GM12878 (cell line): Measurements from ENCODE around the gene HSPA12B.

ENCODE experiments used
- BMI1 ChIP-seq: fragments of 450-650 bp; IDR thresholded peaks from 2 replicates; pipeline ENCODE4 v1.6.1; 2016; ENCODE audit warnings: mild to moderate bottlenecking, moderate library complexity, borderline replicate concordance
- CHD2 ChIP-seq: IDR thresholded peaks from 2 replicates; pipeline ENCODE4 v1.6.1; 2011; ENCODE audit warnings: low read depth, low read length, improper control_type of control experiment, borderline replicate concordance
- CREM ChIP-seq: IDR thresholded peaks from 2 replicates; pipeline ENCODE4 v1.6.1; 2014; ENCODE audit warnings: antibody characterized with exemption, low read depth
- MXI1 ChIP-seq: fragments of 150-350 bp; IDR thresholded peaks from 2 replicates; pipeline ENCODE4 v1.6.1; 2011; ENCODE audit warnings: low read depth, mild to moderate bottlenecking, inconsistent platforms, low read length, improper control_type of control experiment
- POLR2A ChIP-seq: IDR thresholded peaks from 2 replicates; pipeline ENCODE4 v1.6.1; 2011; ENCODE audit warnings: low read depth, mild to moderate bottlenecking, low read length
- POLR2AphosphoS5 ChIP-seq: IDR thresholded peaks from 2 replicates; pipeline ENCODE4 v1.6.1; 2011; ENCODE audit warnings: mild to moderate bottlenecking, low read length, inconsistent platforms
- RCOR1 ChIP-seq: conservative IDR thresholded peaks from 2 replicates; pipeline ENCODE4 v1.6.1; 2012; ENCODE audit warnings: low read depth, low read length, improper control_type of control experiment
- TF ChIP-seq, protein P1 (sequence below), 3 experiments: IDR thresholded peaks in 2 of 3; conservative IDR thresholded peaks in 1 of 3; 2 replicates each; pipeline ENCODE4 v1.5.1; 2011; ENCODE audit warnings: low read depth in 3 of 3, low read length in 3 of 3, mild to moderate bottlenecking in 3 of 3, control low read depth in 2 of 3, moderate library complexity in 2 of 3, inconsistent platforms in 1 of 3, mixed read lengths in 1 of 3; ENCODE audit not compliant: control insufficient read depth in 2 of 3, insufficient read depth in 1 of 3; ENCODE audit errors: extremely low read depth in 1 of 3
- TF ChIP-seq, protein P2 (sequence below): IDR thresholded peaks from 2 replicates; pipeline ENCODE4 v1.6.1; 2011; ENCODE audit warnings: mild to moderate bottlenecking, low read depth, low read length, moderate library complexity; ENCODE audit not compliant: insufficient replicate concordance
- TF ChIP-seq, protein P3 (sequence below): fragments of 450-650 bp; formaldehyde crosslinking; IDR thresholded peaks from 2 replicates; pipeline ENCODE4 v1.4.0; 2020; ENCODE audit warnings: mild to moderate bottlenecking, moderate library complexity
- TF ChIP-seq, protein P4 (sequence below): fragments of 450-650 bp; formaldehyde crosslinking; IDR thresholded peaks from 2 replicates; pipeline ENCODE4 v1.4.0; 2022; ENCODE audit warnings: mild to moderate bottlenecking, moderate library complexity

DNA sequence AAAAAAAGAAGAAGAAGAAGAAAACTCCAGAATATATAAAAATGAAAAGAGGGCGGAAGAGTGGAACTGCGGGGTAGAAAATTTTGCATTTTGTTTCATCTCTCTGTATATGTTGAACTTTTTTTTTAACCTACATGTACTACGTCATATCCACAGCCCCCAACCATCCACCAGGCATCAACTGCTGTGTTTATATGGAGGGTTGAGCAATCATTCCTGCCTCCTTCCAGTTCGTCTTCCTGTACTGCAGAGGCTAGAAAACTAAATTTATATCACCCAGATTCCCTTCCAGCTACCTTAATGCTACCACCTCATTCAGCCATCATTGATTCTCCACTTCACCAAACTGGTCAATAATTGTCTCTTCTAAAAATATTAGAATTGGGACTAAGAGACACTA lies 10.6 kb upstream of the HSPA12B start:
- no peak for TF ChIP-seq RCOR1
- TF ChIP-seq, protein P1, sequence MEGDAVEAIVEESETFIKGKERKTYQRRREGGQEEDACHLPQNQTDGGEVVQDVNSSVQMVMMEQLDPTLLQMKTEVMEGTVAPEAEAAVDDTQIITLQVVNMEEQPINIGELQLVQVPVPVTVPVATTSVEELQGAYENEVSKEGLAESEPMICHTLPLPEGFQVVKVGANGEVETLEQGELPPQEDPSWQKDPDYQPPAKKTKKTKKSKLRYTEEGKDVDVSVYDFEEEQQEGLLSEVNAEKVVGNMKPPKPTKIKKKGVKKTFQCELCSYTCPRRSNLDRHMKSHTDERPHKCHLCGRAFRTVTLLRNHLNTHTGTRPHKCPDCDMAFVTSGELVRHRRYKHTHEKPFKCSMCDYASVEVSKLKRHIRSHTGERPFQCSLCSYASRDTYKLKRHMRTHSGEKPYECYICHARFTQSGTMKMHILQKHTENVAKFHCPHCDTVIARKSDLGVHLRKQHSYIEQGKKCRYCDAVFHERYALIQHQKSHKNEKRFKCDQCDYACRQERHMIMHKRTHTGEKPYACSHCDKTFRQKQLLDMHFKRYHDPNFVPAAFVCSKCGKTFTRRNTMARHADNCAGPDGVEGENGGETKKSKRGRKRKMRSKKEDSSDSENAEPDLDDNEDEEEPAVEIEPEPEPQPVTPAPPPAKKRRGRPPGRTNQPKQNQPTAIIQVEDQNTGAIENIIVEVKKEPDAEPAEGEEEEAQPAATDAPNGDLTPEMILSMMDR (IDR thresholded peaks at IDR 0.05 in 2 of 3, conservative IDR thresholded peaks at IDR 0.05 in 1 of 3; ENCODE audit: control insufficient read depth in 2 of 3, extremely low read depth in 1 of 3, insufficient read depth in 1 of 3, low read depth in 3 of 3, low read length in 3 of 3) = no peak
- TF ChIP-seq, protein P2, sequence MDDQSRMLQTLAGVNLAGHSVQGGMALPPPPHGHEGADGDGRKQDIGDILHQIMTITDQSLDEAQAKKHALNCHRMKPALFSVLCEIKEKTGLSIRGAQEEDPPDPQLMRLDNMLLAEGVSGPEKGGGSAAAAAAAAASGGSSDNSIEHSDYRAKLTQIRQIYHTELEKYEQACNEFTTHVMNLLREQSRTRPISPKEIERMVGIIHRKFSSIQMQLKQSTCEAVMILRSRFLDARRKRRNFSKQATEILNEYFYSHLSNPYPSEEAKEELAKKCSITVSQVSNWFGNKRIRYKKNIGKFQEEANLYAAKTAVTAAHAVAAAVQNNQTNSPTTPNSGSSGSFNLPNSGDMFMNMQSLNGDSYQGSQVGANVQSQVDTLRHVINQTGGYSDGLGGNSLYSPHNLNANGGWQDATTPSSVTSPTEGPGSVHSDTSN = no peak
- TF ChIP-seq CHD2 = no peak
- no peak for TF ChIP-seq MXI1
- no peak for TF ChIP-seq BMI1
- no peak for TF ChIP-seq POLR2AphosphoS5
- TF ChIP-seq, protein P3, sequence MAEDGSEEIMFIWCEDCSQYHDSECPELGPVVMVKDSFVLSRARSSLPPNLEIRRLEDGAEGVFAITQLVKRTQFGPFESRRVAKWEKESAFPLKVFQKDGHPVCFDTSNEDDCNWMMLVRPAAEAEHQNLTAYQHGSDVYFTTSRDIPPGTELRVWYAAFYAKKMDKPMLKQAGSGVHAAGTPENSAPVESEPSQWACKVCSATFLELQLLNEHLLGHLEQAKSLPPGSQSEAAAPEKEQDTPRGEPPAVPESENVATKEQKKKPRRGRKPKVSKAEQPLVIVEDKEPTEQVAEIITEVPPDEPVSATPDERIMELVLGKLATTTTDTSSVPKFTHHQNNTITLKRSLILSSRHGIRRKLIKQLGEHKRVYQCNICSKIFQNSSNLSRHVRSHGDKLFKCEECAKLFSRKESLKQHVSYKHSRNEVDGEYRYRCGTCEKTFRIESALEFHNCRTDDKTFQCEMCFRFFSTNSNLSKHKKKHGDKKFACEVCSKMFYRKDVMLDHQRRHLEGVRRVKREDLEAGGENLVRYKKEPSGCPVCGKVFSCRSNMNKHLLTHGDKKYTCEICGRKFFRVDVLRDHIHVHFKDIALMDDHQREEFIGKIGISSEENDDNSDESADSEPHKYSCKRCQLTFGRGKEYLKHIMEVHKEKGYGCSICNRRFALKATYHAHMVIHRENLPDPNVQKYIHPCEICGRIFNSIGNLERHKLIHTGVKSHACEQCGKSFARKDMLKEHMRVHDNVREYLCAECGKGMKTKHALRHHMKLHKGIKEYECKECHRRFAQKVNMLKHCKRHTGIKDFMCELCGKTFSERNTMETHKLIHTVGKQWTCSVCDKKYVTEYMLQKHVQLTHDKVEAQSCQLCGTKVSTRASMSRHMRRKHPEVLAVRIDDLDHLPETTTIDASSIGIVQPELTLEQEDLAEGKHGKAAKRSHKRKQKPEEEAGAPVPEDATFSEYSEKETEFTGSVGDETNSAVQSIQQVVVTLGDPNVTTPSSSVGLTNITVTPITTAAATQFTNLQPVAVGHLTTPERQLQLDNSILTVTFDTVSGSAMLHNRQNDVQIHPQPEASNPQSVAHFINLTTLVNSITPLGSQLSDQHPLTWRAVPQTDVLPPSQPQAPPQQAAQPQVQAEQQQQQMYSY (CRISPR knock-in tag) = no peak
- no peak for TF ChIP-seq POLR2A
- no peak for TF ChIP-seq CREM
- TF ChIP-seq, protein P4, sequence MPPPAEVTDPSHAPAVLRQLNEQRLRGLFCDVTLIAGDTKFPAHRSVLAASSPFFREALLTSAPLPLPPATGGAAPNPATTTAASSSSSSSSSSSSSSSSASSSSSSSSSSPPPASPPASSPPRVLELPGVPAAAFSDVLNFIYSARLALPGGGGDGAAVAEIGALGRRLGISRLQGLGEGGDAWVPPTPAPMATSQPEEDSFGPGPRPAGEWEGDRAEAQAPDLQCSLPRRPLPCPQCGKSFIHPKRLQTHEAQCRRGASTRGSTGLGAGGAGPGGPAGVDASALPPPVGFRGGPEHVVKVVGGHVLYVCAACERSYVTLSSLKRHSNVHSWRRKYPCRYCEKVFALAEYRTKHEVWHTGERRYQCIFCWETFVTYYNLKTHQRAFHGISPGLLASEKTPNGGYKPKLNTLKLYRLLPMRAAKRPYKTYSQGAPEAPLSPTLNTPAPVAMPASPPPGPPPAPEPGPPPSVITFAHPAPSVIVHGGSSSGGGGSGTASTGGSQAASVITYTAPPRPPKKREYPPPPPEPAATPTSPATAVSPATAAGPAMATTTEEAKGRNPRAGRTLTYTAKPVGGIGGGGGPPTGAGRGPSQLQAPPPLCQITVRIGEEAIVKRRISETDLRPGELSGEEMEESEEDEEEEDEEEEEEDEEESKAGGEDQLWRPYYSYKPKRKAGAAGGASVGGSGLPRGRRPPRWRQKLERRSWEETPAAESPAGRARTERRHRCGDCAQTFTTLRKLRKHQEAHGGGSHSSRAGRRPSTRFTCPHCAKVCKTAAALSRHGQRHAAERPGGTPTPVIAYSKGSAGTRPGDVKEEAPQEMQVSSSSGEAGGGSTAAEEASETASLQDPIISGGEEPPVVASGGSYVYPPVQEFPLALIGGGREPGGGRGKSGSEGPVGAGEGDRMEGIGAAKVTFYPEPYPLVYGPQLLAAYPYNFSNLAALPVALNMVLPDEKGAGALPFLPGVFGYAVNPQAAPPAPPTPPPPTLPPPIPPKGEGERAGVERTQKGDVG = no peak
